ENCODE measurements around the gene LCN1.

- TF ChIP-seq, protein P1, sequence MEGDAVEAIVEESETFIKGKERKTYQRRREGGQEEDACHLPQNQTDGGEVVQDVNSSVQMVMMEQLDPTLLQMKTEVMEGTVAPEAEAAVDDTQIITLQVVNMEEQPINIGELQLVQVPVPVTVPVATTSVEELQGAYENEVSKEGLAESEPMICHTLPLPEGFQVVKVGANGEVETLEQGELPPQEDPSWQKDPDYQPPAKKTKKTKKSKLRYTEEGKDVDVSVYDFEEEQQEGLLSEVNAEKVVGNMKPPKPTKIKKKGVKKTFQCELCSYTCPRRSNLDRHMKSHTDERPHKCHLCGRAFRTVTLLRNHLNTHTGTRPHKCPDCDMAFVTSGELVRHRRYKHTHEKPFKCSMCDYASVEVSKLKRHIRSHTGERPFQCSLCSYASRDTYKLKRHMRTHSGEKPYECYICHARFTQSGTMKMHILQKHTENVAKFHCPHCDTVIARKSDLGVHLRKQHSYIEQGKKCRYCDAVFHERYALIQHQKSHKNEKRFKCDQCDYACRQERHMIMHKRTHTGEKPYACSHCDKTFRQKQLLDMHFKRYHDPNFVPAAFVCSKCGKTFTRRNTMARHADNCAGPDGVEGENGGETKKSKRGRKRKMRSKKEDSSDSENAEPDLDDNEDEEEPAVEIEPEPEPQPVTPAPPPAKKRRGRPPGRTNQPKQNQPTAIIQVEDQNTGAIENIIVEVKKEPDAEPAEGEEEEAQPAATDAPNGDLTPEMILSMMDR (IDR thresholded peaks at IDR 0.05), result no peak
- no peak for TF ChIP-seq POLR2A (IDR thresholded peaks at IDR 0.05)
Measured at GRCh38 chr9:135479469-135480052, 41.7 kb upstream of the LCN1 start, which contains the start of gene PPP1R26.
